PC-9 (cell line): ENCODE results near the gene GOLGB1. TPM values are rescaled to one million over a fixed set of nuclear protein-coding genes. Genes with fewer than 3 reads are reported as not detected.

Source experiments
- BruUV-seq: library from RNA; stranded (reverse); fragments of 400-500 nt; replicated peaks from 2 replicates; lab custom pipeline; 2021; lab: Mats Ljungman, UMichigan
- CTCF ChIA-PET: fragments of 300-600 bp; sonication (Branson Sonifier 250); formaldehyde crosslinking; loops from one replicate; lab custom pipeline; 2022; ENCODE audit warnings: antibody characterized with exemption; lab: Charles Lee
- POLR2A ChIA-PET: fragments of 300-600 bp; sonication (Branson Sonifier 250); formaldehyde crosslinking; loops from one replicate; lab custom pipeline; 2022; ENCODE audit warnings: antibody characterized with exemption; ENCODE audit not compliant: unreplicated experiment; lab: Charles Lee
- DNase-seq, 2 experiments: peaks; one replicate each; pipeline versions ENCODE4 v3.0.0 to v3.0.0-alpha.2; 2015 to 2022; ENCODE audit warnings: mixed read lengths in 1 of 2
- H2AFZ ChIP-seq: fragments of 200-600 bp; sonication (generic); 2 replicates; pipeline ENCODE4 v1.8.1; 2017; ENCODE audit warnings: antibody characterized with exemption
- H3F3A ChIP-seq: fragments of 200-600 bp; sonication (generic); 2 replicates; pipeline ENCODE4 v1.8.1; 2017; ENCODE audit warnings: antibody characterized with exemption, mild to moderate bottlenecking, low read depth; ENCODE audit not compliant: insufficient read depth
- H3K27ac ChIP-seq: fragments of 200-600 bp; sonication (generic); 2 replicates; pipeline ENCODE4 v1.6.1; 2016; ENCODE audit warnings: mixed run types
- H3K27me3 ChIP-seq: fragments of 200-600 bp; sonication (generic); 2 replicates; pipeline ENCODE4 v1.6.1; 2016; ENCODE audit warnings: low read depth, mixed run types; ENCODE audit not compliant: insufficient read depth
- H3K36me3 ChIP-seq: fragments of 200-600 bp; sonication (generic); 2 replicates; pipeline ENCODE4 v1.6.1; 2016; ENCODE audit warnings: low read depth, mixed run types
- H3K4me1 ChIP-seq: fragments of 200-600 bp; sonication (generic); replicated peaks from 2 replicates; pipeline ENCODE4 v1.6.1; 2016; ENCODE audit warnings: mixed run types; ENCODE audit not compliant: insufficient read depth
- H3K4me2 ChIP-seq: fragments of 200-600 bp; sonication (generic); 2 replicates; pipeline ENCODE4 v1.6.1; 2017; ENCODE audit warnings: mixed run types
- H3K4me3 ChIP-seq: fragments of 200-600 bp; sonication (generic); 2 replicates; pipeline ENCODE4 v1.6.1; 2016; ENCODE audit warnings: mixed run types
- H3K79me2 ChIP-seq: fragments of 200-600 bp; sonication (generic); 2 replicates; pipeline ENCODE4 v1.6.1; 2017; ENCODE audit warnings: low read depth, mixed run types
- H3K9me2 ChIP-seq: fragments of 200-600 bp; sonication (generic); 2 replicates; pipeline ENCODE4 v1.8.1; 2017; ENCODE audit warnings: mild to moderate bottlenecking; ENCODE audit not compliant: insufficient read depth
- H3K9me3 ChIP-seq: fragments of 200-600 bp; sonication (generic); 2 replicates; pipeline ENCODE4 v1.8.1; 2016; ENCODE audit warnings: low read depth; ENCODE audit not compliant: insufficient read depth
- H4K20me1 ChIP-seq: fragments of 200-600 bp; sonication (generic); 2 replicates; pipeline ENCODE4 v1.8.1; 2017; ENCODE audit not compliant: insufficient read depth
- CTCF ChIP-seq: fragments of 200-600 bp; sonication (generic); conservative IDR thresholded peaks from 2 replicates; pipeline ENCODE4 v1.6.1; 2017; ENCODE audit warnings: mixed run types, antibody characterized with exemption, mild to moderate bottlenecking, moderate library complexity
- EZH2 ChIP-seq: fragments of 200-600 bp; sonication (generic); IDR thresholded peaks from 2 replicates; pipeline ENCODE4 v1.8.0; 2017; ENCODE audit warnings: antibody characterized with exemption, low read depth
- intact Hi-C: fragments of 100-400 bp; cut with micrococcal nuclease; formaldehyde crosslinking; loops from one replicate; pipeline ENCODE4 v1.10.0; 2022; ENCODE audit not compliant: unreplicated experiment
- total RNA-seq: library from RNA; stranded (reverse); gene quantifications from 2 replicates; pipeline ENCODE4 v1.2.3, GENCODE V29; 2021

GOLGB1 gene
- total RNA-seq, 1 experiment from 2014 or later: 73.1 TPM

DNA sequence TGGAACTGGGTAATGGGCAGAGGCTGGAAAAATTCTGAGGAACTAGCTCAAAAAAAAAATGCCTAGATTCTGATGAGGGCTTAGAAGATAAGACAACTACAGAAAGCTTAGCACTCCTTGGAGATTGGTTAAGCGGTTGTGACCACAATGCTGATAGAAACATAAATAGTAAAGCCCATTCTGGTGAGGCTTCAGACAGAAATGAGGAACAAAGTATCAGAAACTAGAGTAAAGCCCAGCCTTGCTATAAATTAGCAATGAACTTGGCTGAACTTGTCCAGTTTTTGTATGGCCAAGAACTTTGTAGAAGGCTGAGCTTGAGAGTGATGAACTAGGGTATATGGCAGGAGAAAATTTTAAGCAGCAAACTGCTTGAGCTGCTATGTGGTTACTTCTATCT, 25.4 kb downstream of the GOLGB1 start:
- peaks cover 7% of the 10 kb centered on the region; the same call in 1 of the 2 replicates for H3F3A ChIP-seq
- TF ChIP-seq CTCF: no peak
- TF ChIP-seq EZH2: no peak
- intact Hi-C loops: loop anchor here (10.0 kb wide), 1 partner anchor 49 kb away; no protein-coding TSS in a partner anchor
- POLR2A ChIA-PET: interaction anchor here (0.7 kb wide), 1 partner anchor 660 kb away, joined by 3 read pairs; the partner anchor contains the start of gene FAM162A
- H3K27ac ChIP-seq: no peak overlapping the region
- no TSS peak for BruUV-seq
- no peaks in the 10 kb centered on the region for H3K79me2 ChIP-seq
- H3K9me3 ChIP-seq: no peaks in the 10 kb centered on the region
- no peaks in the 10 kb centered on the region for H3K27me3 ChIP-seq
- H4K20me1 ChIP-seq: peaks cover 7% of the 10 kb centered on the region; the same call in 1 of the 2 replicates
- peaks cover 54% of the 10 kb centered on the region for H3K36me3 ChIP-seq
- CTCF ChIA-PET: interaction anchor here (0.6 kb wide), 1 partner anchor 52 kb away, joined by 4 read pairs; no protein-coding TSS in a partner anchor
- H3K4me2 ChIP-seq: no peak overlapping the region
- no peaks in the 10 kb centered on the region for H3K4me1 ChIP-seq
- no peak for DNase-seq
- H2AFZ ChIP-seq: no peak overlapping the region
- H3K9me2 ChIP-seq: no peaks in the 10 kb centered on the region
- no peak overlapping the region for H3K4me3 ChIP-seq

DNA sequence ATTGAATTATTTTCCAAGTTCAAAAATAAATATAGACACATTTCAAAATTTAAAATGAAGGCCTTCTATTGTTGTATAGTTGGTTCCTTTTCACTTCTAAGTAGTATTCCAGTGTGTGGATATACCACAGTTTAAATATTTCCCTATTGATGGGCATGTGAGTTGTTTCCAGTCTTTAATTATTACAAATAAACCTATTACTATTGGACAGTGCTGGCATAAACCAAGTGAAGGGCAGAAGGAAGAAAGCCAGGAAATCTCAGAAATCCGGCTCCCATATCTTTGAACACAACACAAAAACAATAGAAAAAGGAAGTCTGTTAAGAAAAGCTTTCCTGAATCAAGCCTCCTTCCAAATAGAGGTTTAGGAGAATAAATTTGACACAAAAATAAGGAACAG, 26.1 kb downstream of the GOLGB1 start:
- Histone ChIP-seq H4K20me1 (peaks cover 7% of the 10 kb centered on the region; the same call in 1 of the 2 replicates), H3K79me2 (no peaks in the 10 kb centered on the region), H3K27ac (no peak overlapping the region), H3K9me2 (no peaks in the 10 kb centered on the region), H3K36me3 (peaks cover 53% of the 10 kb centered on the region), H3K4me2 (no peak overlapping the region), H3F3A (peaks cover 7% of the 10 kb centered on the region; the same call in 1 of the 2 replicates), H3K9me3 (no peaks in the 10 kb centered on the region), H2AFZ (no peak overlapping the region), H3K4me1 (no peaks in the 10 kb centered on the region), H3K4me3 (no peak overlapping the region), H3K27me3 (no peaks in the 10 kb centered on the region)
- no TSS peak for BruUV-seq
- intact Hi-C loops: loop anchor here (10.0 kb wide), 1 partner anchor 49 kb away; no protein-coding TSS in a partner anchor
- DNase-seq: no peak
- TF ChIP-seq EZH2 (no peak), CTCF (no peak)
- ChIA-PET CTCF (interaction anchor here (0.6 kb wide), 1 partner anchor 52 kb away, joined by 4 read pairs; no protein-coding TSS in a partner anchor), POLR2A (interaction anchor here (0.7 kb wide), 1 partner anchor 661 kb away, joined by 3 read pairs; the partner anchor contains the start of gene FAM162A)

GRCh38 chr3:121722411-121722810, 27.1 kb downstream of the GOLGB1 start:
- Histone ChIP-seq H3K79me2 (no peaks in the 10 kb centered on the region), H3K9me3 (no peaks in the 10 kb centered on the region), H3F3A (no peaks in the 10 kb centered on the region), H3K4me2 (no peak overlapping the region), H3K27me3 (no peaks in the 10 kb centered on the region), H2AFZ (no peak overlapping the region), H3K36me3 (peaks cover 59% of the 10 kb centered on the region), H3K4me3 (no peak overlapping the region), H3K4me1 (no peaks in the 10 kb centered on the region), H3K27ac (no peak overlapping the region), H4K20me1 (0 out of 2 replicates have a peak, but pooled peaks cover 6% of the 10 kb centered on the region), H3K9me2 (no peaks in the 10 kb centered on the region)
- BruUV-seq: no TSS peak
- no peak for DNase-seq
- intact Hi-C loops: loop anchor here (10.0 kb wide), 1 partner anchor 48 kb away; no protein-coding TSS in a partner anchor
- ChIA-PET POLR2A (no interaction called here), CTCF (no interaction called here)
- TF ChIP-seq CTCF: no peak
- no peak for TF ChIP-seq EZH2
